ENCODE results near the gene APBA2. TPM values are rescaled to one million over a fixed set of nuclear protein-coding genes. Genes with fewer than 3 reads are reported as not detected.

APBA2 gene
- total RNA-seq, 2 experiments from 2014 or later: 12.8 to 17.5 TPM

GRCh38 chr15:28919679-28920655, 34.2 kb downstream of the APBA2 start:
- ChIA-PET POLR2A (interaction anchor here (0.5 to 0.6 kb wide), 2 partner anchors 14 to 117 kb away, joined by 3 read pairs; no protein-coding TSS in a partner anchor), CTCF (interaction anchor here (0.6 to 3.1 kb wide), 8 partner anchors 11 to 183 kb away, joined by 3 to 11 read pairs (median 6); partner anchors contain the start of gene APBA2)
- intact Hi-C loops (cut with DNase I, micrococcal nuclease): loop anchor here (5.0 kb wide), 2 partner anchors 33 to 57 kb away; partner anchors contain the start of gene APBA2 (in 1 of the 2)
- H3K36me3 Mint-ChIP-seq (ENCODE audit: low read depth): peaks cover 11% of the 10 kb centered on the region
- H3K27ac Mint-ChIP-seq: peak overlapping the region; percentile 69
- H3K27me3 Mint-ChIP-seq: no peaks in the 10 kb centered on the region
- no peaks in the 10 kb centered on the region for H3K9me3 Mint-ChIP-seq (ENCODE audit: low read depth)
- DNase-seq (peak; percentile 43), ATAC-seq (peak; percentile 38)
- H3K4me1 Mint-ChIP-seq: peaks cover 60% of the 10 kb centered on the region
- peak overlapping the region; percentile 65 for H3K4me3 Mint-ChIP-seq

GRCh38 chr15:28920781-28921331, 35.1 kb downstream of the APBA2 start:
- Mint-ChIP-seq H3K36me3 (ENCODE audit: low read depth) (peaks cover 11% of the 10 kb centered on the region), H3K27ac (no peak overlapping the region), H3K9me3 (ENCODE audit: low read depth) (no peaks in the 10 kb centered on the region), H3K4me3 (no peak overlapping the region), H3K27me3 (no peaks in the 10 kb centered on the region), H3K4me1 (peaks cover 64% of the 10 kb centered on the region)
- intact Hi-C loops (cut with DNase I, micrococcal nuclease): loop anchor here (5.0 kb wide), 2 partner anchors 34 to 56 kb away; partner anchors contain the start of gene APBA2 (in 1 of the 2)
- DNase-seq (no peak), ATAC-seq (no peak)
- ChIA-PET CTCF (interaction anchor here (0.6 to 3.1 kb wide), 10 partner anchors 13 to 182 kb away, joined by 3 to 11 read pairs (median 4); partner anchors contain the start of gene APBA2), POLR2A (no interaction called here)

- ChIA-PET CTCF (interaction anchor here (0.6 to 3.1 kb wide), 12 partner anchors 13 to 181 kb away, joined by 3 to 11 read pairs (median 4); partner anchors contain the start of gene APBA2), POLR2A (no interaction called here)
- Mint-ChIP-seq H3K9me3 (ENCODE audit: low read depth) (no peaks in the 10 kb centered on the region), H3K27me3 (no peaks in the 10 kb centered on the region), H3K4me1 (peaks cover 65% of the 10 kb centered on the region), H3K4me3 (no peak overlapping the region), H3K27ac (no peak overlapping the region), H3K36me3 (ENCODE audit: low read depth) (peaks cover 11% of the 10 kb centered on the region)
- ATAC-seq (no peak), DNase-seq (no peak)
- intact Hi-C loops (cut with DNase I, micrococcal nuclease): loop anchor here (5.0 kb wide), 2 partner anchors 34 to 56 kb away; partner anchors contain the start of gene APBA2 (in 1 of the 2)
Observed at GRCh38 chr15:28921336-28921735, 35.6 kb downstream of the APBA2 start.

- Mint-ChIP-seq H3K27ac (no peak overlapping the region), H3K9me3 (ENCODE audit: low read depth) (no peaks in the 10 kb centered on the region), H3K4me1 (peaks cover 65% of the 10 kb centered on the region), H3K4me3 (no peak overlapping the region), H3K36me3 (ENCODE audit: low read depth) (peaks cover 11% of the 10 kb centered on the region), H3K27me3 (no peaks in the 10 kb centered on the region)
- ChIA-PET POLR2A (no interaction called here), CTCF (interaction anchor here (0.6 to 3.1 kb wide), 11 partner anchors 12 to 180 kb away, joined by 3 to 11 read pairs (median 4); no protein-coding TSS in a partner anchor)
- DNase-seq (no peak), ATAC-seq (no peak)
- intact Hi-C loops (cut with DNase I, micrococcal nuclease): loop anchor here (5.0 kb wide), 2 partner anchors 35 to 55 kb away; partner anchors contain the start of gene APBA2 (in 1 of the 2)
Observed at GRCh38 chr15:28921919-28922706, 36.3 kb downstream of the APBA2 start.

DNA sequence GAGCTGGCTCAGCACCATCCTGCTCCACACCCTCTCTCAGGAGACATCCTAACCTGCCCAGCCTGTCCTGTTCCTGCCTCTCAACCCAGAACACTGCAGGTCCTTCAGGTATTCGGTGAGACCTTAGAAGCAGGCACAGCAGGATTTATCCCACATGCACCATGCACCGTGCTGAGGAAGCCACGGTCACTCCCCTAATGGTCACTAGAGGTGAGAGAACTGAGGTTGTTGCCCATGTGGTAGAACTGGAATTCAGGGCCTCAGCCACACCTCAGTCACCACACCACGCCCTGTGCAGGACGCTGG, 36.9 kb downstream of the APBA2 start:
- no peak overlapping the region for H3K4me3 Mint-ChIP-seq
- H3K36me3 Mint-ChIP-seq (ENCODE audit: low read depth): peaks cover 11% of the 10 kb centered on the region
- H3K4me1 Mint-ChIP-seq: peaks cover 63% of the 10 kb centered on the region
- ATAC-seq (no peak), DNase-seq (peak; percentile 1)
- ChIA-PET CTCF (interaction anchor here (0.6 to 1.5 kb wide), 3 partner anchors 15 to 37 kb away, joined by 3 to 5 read pairs (median 4); no protein-coding TSS in a partner anchor), POLR2A (no interaction called here)
- H3K27me3 Mint-ChIP-seq: no peaks in the 10 kb centered on the region
- H3K27ac Mint-ChIP-seq: no peak overlapping the region
- no peaks in the 10 kb centered on the region for H3K9me3 Mint-ChIP-seq (ENCODE audit: low read depth)
- intact Hi-C loops (cut with DNase I, micrococcal nuclease): loop anchor here (5.0 kb wide), 2 partner anchors 35 to 55 kb away; partner anchors contain the start of gene APBA2 (in 1 of the 2)

DNA sequence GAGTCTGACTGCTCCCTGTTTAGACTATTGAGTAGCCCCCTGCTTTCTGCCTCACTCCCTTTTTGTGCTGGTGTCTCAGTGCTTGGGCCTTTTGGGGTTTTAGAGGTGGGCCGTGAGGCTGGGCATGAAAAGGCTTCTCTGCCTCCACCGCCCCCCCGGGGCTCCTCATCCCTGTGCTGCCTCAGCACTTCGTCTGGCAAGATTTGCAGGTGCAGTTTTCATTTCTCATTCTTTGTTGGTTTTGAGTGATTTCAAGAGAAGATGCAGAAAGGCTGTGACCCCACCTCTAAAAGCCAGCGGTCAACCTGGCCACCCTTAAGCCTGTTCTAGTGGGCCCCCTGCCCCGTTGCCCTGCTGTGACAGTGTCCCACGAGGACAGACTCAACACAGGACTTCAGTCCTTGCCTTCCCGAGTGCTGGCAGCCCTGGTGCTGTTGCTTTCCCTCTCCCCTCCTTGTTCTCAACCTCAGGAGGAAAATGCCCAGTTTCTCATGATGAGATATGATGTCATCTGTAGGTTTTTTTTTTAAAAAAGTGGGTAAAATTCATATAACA, 38.0 kb downstream of the APBA2 start:
- peak overlapping the region; percentile 49 for H3K27ac Mint-ChIP-seq
- ChIA-PET CTCF (no interaction called here), POLR2A (no interaction called here)
- ATAC-seq (no peak), DNase-seq (peak; percentile 20)
- intact Hi-C loops (cut with DNase I, micrococcal nuclease): loop anchor here (2.0 to 5.0 kb wide), 3 partner anchors 19 to 53 kb away; partner anchors contain the start of gene APBA2 (in 1 of the 2)
- no peaks in the 10 kb centered on the region for H3K27me3 Mint-ChIP-seq
- H3K4me3 Mint-ChIP-seq: no peak overlapping the region
- H3K9me3 Mint-ChIP-seq (ENCODE audit: low read depth): no peaks in the 10 kb centered on the region
- peaks cover 11% of the 10 kb centered on the region for H3K36me3 Mint-ChIP-seq (ENCODE audit: low read depth)
- H3K4me1 Mint-ChIP-seq: peaks cover 57% of the 10 kb centered on the region

GRCh38 chr15:28927043-28927442, 41.3 kb downstream of the APBA2 start:
- POLR2A ChIA-PET: no interaction called here
- H3K4me1 Mint-ChIP-seq: peaks cover 26% of the 10 kb centered on the region
- DNase-seq: no peak
- H3K4me3 Mint-ChIP-seq: no peak overlapping the region
- CTCF ChIA-PET: no interaction called here
- no peaks in the 10 kb centered on the region for H3K9me3 Mint-ChIP-seq (ENCODE audit: low read depth)
- no peaks in the 10 kb centered on the region for H3K27me3 Mint-ChIP-seq
- no peak for ATAC-seq
- intact Hi-C loops (cut with DNase I, micrococcal nuclease): no loop called here
- H3K36me3 Mint-ChIP-seq (ENCODE audit: low read depth): peaks cover 11% of the 10 kb centered on the region
- H3K27ac Mint-ChIP-seq: no peak overlapping the region

DNA sequence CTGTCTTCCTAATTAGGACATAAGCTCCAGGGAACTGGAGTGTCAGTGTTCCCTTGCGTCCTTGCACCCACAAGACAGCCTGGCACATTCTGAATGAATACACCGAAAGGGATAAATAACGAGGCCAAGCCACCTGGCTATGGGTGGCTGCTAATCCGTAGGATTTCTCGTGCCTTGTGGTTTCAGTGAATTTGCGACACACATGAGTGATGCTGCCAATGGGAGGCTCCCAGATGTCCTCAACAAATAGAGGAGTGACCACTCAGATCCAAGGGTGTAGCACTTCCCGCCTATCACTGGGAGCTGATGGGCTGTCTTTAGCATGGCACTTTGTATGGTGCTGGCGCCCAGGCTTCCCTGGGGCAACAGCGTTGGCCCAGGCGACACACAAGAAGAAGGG, 43.4 kb downstream of the APBA2 start:
- Mint-ChIP-seq H3K4me3 (no peak overlapping the region), H3K4me1 (peaks cover 24% of the 10 kb centered on the region), H3K27me3 (no peaks in the 10 kb centered on the region), H3K9me3 (ENCODE audit: low read depth) (peaks cover 2% of the 10 kb centered on the region), H3K36me3 (ENCODE audit: low read depth) (peaks cover 5% of the 10 kb centered on the region), H3K27ac (no peak overlapping the region)
- intact Hi-C loops (cut with DNase I, micrococcal nuclease): no loop called here
- ChIA-PET POLR2A (no interaction called here), CTCF (no interaction called here)
- ATAC-seq: no peak
- DNase-seq: no peak

GRCh38 chr15:28930011-28930410, 44.2 kb downstream of the APBA2 start:
- Mint-ChIP-seq H3K4me1 (peaks cover 24% of the 10 kb centered on the region), H3K9me3 (ENCODE audit: low read depth) (peaks cover 2% of the 10 kb centered on the region), H3K4me3 (no peak overlapping the region), H3K36me3 (ENCODE audit: low read depth) (peaks cover 2% of the 10 kb centered on the region), H3K27ac (no peak overlapping the region), H3K27me3 (no peaks in the 10 kb centered on the region)
- intact Hi-C loops (cut with DNase I, micrococcal nuclease): no loop called here
- DNase-seq (no peak), ATAC-seq (no peak)
- POLR2A ChIA-PET: no interaction called here
- CTCF ChIA-PET: interaction anchor here (0.6 to 1.2 kb wide), 2 partner anchors 18 to 150 kb away, joined by 3 read pairs; no protein-coding TSS in a partner anchor

- peaks cover 2% of the 10 kb centered on the region for H3K36me3 Mint-ChIP-seq (ENCODE audit: low read depth)
- H3K4me1 Mint-ChIP-seq: peaks cover 29% of the 10 kb centered on the region
- H3K4me3 Mint-ChIP-seq: no peak overlapping the region
- intact Hi-C loops (cut with DNase I, micrococcal nuclease): no loop called here
- H3K9me3 Mint-ChIP-seq (ENCODE audit: low read depth): peaks cover 2% of the 10 kb centered on the region
- no peak overlapping the region for H3K27ac Mint-ChIP-seq
- CTCF ChIA-PET: interaction anchor here (0.6 to 1.2 kb wide), 3 partner anchors 18 to 151 kb away, joined by 3 to 4 read pairs (median 3); no protein-coding TSS in a partner anchor
- H3K27me3 Mint-ChIP-seq: no peaks in the 10 kb centered on the region
- POLR2A ChIA-PET: no interaction called here
- ATAC-seq: no peak
- no peak for DNase-seq
Observed at GRCh38 chr15:28930476-28931291, 44.9 kb downstream of the APBA2 start.
